Peyer's patch (tissue), 4 donors: ENCODE data around the gene EFL1. TPM values are rescaled to one million over a fixed set of nuclear protein-coding genes. Genes with fewer than 3 reads are reported as not detected.
"Not testable (repeated sequence)": the region's sequence is repeated elsewhere in the genome, so short reads cannot be mapped to it uniquely, and the experiment has no call there.

Source experiments
- DNase-seq, 3 donors: peaks; one replicate each; pipeline ENCODE4 v3.0.0-alpha.2; 2017 to 2019
- H3K27ac ChIP-seq, 4 donors: fragments of 200-600 bp; sonication (generic); one replicate each; pipeline ENCODE4 v1.5.1; 2016 to 2019
- H3K27me3 ChIP-seq, 2 donors: fragments of 200-600 bp; sonication (generic); one replicate each; pipeline ENCODE4 v1.5.1; 2019
- H3K36me3 ChIP-seq, 3 donors: fragments of 200-600 bp; sonication (generic); one replicate each; pipeline ENCODE4 v1.5.1; 2016 to 2019
- H3K4me1 ChIP-seq, 4 donors: fragments of 200-600 bp; sonication (generic); one replicate each; pipeline ENCODE4 v1.5.1; 2016 to 2019
- H3K4me3 ChIP-seq, 4 donors: fragments of 200-600 bp; sonication (generic); 1 replicate in 3 of 4; 2 replicates in 1 of 4; pipeline ENCODE4 v1.5.1; 2016 to 2019; ENCODE audit warnings: mild to moderate bottlenecking in 1 of 4
- H3K9me3 ChIP-seq, 4 donors: fragments of 200-600 bp; sonication (generic); one replicate each; pipeline ENCODE4 v1.5.1; 2016 to 2019; ENCODE audit warnings: mild to moderate bottlenecking in 1 of 4
- CTCF ChIP-seq, 6 experiments: fragments of 450-650 bp in 4 of 6; fragments of 200-600 bp in 2 of 6; sonication (generic) in 1 of 6; IDR thresholded peaks; one replicate each; pipeline ENCODE4 v1.5.1; 2017 to 2019; ENCODE audit warnings: antibody characterized with exemption in 6 of 6, mild to moderate bottlenecking in 3 of 6, moderate library complexity in 1 of 6
- POLR2A ChIP-seq, 2 donors: fragments of 450-650 bp; IDR thresholded peaks; one replicate each; pipeline ENCODE4 v1.5.1; 2017; ENCODE audit warnings: antibody characterized with exemption in 2 of 2, mild to moderate bottlenecking in 2 of 2, moderate library complexity in 2 of 2
- total RNA-seq, 4 donors: library from RNA; depleted of rRNA; stranded (reverse); fragments of >200 nt; gene quantifications; one replicate each; pipeline ENCODE4 v1.1.0, GENCODE V29; 2016

The EFL1 gene
- total RNA-seq, 4 donors from 2014 or later = 32.2 to 43.9 (median 40.0) TPM

DNA sequence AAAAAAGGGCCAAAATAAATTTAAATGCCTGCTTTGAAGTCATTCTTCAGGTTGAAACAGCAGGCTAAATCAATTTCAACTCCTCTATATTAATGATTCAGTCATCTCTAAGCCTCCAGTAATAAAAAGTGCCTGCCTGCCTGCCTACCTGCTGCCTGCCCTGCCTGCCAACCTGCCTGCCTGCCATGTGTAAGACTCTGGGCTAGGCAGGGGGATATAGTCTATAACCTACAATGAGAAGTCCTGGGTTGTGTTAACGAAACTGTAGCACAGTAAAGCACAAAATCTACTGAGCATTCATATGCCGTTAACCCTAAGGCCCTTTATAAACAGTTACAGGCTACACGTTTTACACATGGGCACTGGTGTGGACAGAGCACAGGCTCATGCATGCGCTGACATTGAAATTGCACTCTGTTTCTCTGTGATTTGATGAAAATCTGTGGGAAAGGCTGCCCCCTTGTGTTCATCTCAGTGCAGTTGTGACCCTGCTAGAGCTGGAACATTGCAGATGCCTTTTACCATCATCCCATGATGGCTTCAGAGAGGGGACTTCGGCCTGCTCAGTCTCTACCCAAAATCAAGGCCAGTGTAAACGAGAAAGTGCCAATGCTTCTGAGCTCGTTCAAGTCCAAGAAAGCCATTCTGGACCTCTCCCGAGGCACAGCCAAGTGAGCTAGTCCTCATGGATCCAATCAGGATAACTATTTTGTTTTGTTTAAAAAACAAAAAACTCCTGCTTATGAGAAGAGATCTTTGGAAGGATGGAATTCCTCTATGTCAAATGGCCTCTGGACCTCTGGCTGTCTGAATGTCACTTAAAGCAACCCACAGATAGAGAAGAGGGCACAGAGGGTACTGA lies 64.6 kb downstream of the EFL1 start:
- H3K36me3 ChIP-seq = peaks cover 0 to 9% (median 0%) of the 10 kb centered on the region in 3 donors
- peak; percentile 35 to 78 (median 49) for DNase-seq
- TF ChIP-seq CTCF (IDR thresholded peaks at IDR 0.05) = peak; percentile 14 to 69 (median 62)
- TF ChIP-seq POLR2A (IDR thresholded peaks at IDR 0.05) = no peak

GRCh38 chr15:82196353-82196752 lies 66.2 kb downstream of the EFL1 start:
- no peak overlapping the region for H3K4me3 ChIP-seq
- DNase-seq = no peak
- no peaks in the 10 kb centered on the region for H3K9me3 ChIP-seq
- no peak overlapping the region for H3K27ac ChIP-seq
- no peaks in the 10 kb centered on the region for H3K4me1 ChIP-seq
- no peak for TF ChIP-seq POLR2A (IDR thresholded peaks at IDR 0.05)
- no peak for TF ChIP-seq CTCF (IDR thresholded peaks at IDR 0.05)
- H3K36me3 ChIP-seq = peaks cover 0 to 9% (median 0%) of the 10 kb centered on the region in 3 donors
- no peaks in the 10 kb centered on the region for H3K27me3 ChIP-seq

More for the DNA sequence above, 64.6 kb downstream of the EFL1 start:
- Histone ChIP-seq H3K9me3 (no peaks in the 10 kb centered on the region), H3K4me1 (no peaks in the 10 kb centered on the region), H3K27me3 (no peaks in the 10 kb centered on the region), H3K4me3 (no peak overlapping the region), H3K27ac (no peak overlapping the region)

DNA sequence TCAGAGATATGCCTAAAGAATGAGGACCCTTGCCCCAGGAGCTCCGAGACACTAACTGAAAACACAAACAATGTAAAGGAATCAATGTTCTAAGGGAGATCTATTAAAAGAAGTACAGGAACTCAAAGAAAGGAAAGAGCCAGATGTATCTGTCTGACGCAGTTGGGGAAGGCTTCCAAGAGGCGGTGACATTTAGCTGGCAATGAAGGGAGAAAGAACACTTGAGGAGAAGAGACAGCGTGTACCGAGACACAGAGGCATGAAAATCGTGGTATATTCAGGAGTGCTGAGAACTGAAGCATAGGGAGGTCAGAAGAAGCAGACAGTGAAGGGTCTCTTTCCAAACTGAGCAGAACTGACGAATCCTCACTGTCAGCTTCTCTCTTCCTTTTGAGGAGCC lies 66.7 kb downstream of the EFL1 start:
- H3K27me3 ChIP-seq, H3K4me1 ChIP-seq, H3K36me3 ChIP-seq, H3K9me3 ChIP-seq, DNase-seq, H3K27ac ChIP-seq, H3K4me3 ChIP-seq: not testable (repeated sequence)

DNA sequence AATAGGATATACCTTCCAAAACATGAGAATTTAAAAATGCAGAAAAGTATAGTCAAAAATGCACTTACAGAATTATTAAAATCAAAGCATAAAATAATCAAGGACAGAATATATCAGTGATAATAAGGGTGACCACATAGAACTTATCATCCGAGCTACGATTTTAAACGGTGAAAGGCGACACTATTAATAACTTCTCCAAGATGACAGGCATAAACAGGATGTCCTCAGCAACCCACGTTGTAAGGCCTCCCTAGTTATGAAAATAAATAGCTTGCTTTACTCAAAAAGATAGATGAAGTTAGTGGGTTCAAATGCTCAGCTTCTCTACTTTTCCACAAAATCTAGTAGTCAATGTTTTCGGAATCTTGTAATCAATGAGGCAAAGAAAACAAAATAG lies 68.0 kb downstream of the EFL1 start:
- not testable (repeated sequence) for H3K36me3 ChIP-seq, H3K27ac ChIP-seq, DNase-seq, H3K4me3 ChIP-seq, H3K9me3 ChIP-seq, H3K27me3 ChIP-seq, H3K4me1 ChIP-seq

GRCh38 chr15:82193435-82193834 lies 69.1 kb downstream of the EFL1 start:
- H3K36me3 ChIP-seq, DNase-seq, H3K27ac ChIP-seq, H3K4me3 ChIP-seq, H3K27me3 ChIP-seq, H3K9me3 ChIP-seq, H3K4me1 ChIP-seq: not testable (repeated sequence)

DNA sequence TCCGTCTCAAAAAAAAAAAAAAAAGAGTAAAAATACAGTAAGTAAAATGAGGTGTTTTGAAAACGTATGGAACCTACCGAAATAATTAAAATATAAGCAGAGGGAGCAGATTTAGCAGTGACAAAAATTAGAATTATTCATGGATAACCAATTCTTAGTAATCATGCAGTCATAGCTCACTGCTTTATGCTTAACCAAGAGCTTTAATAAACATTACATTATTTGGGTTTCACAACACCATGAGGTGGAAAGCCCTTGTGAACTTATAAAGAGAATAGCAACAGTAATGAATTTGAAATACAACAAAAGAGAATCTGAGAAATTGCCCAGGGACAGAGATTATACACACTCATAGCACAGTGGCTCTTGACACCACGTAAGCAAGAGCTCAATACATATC lies 70.1 kb downstream of the EFL1 start:
- not testable (repeated sequence) for H3K27ac ChIP-seq, DNase-seq, H3K27me3 ChIP-seq, H3K4me1 ChIP-seq, H3K4me3 ChIP-seq, H3K36me3 ChIP-seq, H3K9me3 ChIP-seq

DNA sequence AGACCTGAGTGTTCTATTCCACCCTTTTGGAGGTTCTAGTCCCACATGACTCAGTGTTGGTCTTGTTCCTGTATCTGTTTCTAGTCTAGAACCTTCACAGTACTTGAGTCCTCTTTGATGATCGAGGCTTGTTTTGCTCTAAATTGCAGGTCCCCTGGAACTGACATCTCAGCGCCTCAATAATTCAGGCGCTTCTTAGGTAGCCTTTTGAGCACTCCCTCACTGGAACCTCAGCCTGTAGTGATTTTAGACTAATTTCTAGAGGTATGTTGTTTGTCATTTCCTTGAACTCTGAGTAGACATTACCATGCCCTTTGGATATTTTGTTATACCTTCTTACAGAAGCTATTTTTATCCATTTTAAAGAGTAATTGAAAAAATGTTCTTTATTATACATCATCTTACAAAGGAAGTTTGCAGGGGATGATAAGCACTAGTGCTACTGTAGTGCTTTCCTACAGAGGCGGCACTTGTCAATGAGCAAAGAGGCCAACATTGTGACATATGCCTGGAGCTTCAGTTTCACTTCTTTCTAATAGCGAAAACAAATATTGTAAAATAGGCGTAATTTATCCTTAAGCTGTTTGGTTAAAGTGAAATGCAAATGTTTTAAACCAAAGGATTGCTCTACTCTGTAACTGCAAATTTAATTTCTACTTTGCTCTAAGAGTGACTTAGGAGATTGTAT lies 75.7 kb downstream of the EFL1 start:
- no peak for DNase-seq
- no peaks in the 10 kb centered on the region for H3K27me3 ChIP-seq
- H3K9me3 ChIP-seq = no peaks in the 10 kb centered on the region
- no peaks in the 10 kb centered on the region for H3K4me1 ChIP-seq
- no peak overlapping the region for H3K4me3 ChIP-seq
- TF ChIP-seq POLR2A (IDR thresholded peaks at IDR 0.05) (no peak), CTCF (IDR thresholded peaks at IDR 0.05) (no peak)
- peaks cover 0 to 3% (median 0%) of the 10 kb centered on the region in 3 donors for H3K36me3 ChIP-seq
- no peak overlapping the region for H3K27ac ChIP-seq
